DOHH2 (cell line): ENCODE results near the gene UGT1A8.

Source experiments
- CTCF ChIP-seq: fragments of 200-600 bp; sonication (generic); IDR thresholded peaks from one replicate; pipeline ENCODE4 v1.5.1; 2014; ENCODE audit warnings: antibody characterized with exemption, mild to moderate bottlenecking, low read depth, low read length; ENCODE audit not compliant: poor library complexity, severe bottlenecking
- EZH2phosphoT487 ChIP-seq: fragments of 200-600 bp; sonication (generic); IDR thresholded peaks from 2 replicates; pipeline ENCODE4 v1.6.1; 2017; ENCODE audit warnings: borderline replicate concordance, mild to moderate bottlenecking, antibody characterized with exemption, low read length, moderate library complexity, mixed read lengths

GRCh38 chr2:233807966-233808935, 190.8 kb downstream of the UGT1A8 start:
- TF ChIP-seq CTCF (no peak), EZH2phosphoT487 (no peak)
